NT2/D1 (cell line): ENCODE data around the gene CARD8.

Experiments used
- DNase-seq: peaks from one replicate; pipeline ENCODE4 v3.0.0-alpha.2; 2011; ENCODE audit warnings: low read depth, low spot score
- H3K27me3 ChIP-seq: 2 replicates; pipeline ENCODE4 v1.6.0; 2011; ENCODE audit warnings: mild to moderate bottlenecking; ENCODE audit not compliant: insufficient read length, insufficient read depth
- H3K36me3 ChIP-seq: 2 replicates; pipeline ENCODE4 v1.6.1; 2011; ENCODE audit warnings: mild to moderate bottlenecking, low read length, mixed read lengths; ENCODE audit not compliant: insufficient read depth, insufficient read length
- H3K4me1 ChIP-seq: 2 replicates; pipeline ENCODE4 v1.5.1; 2011; ENCODE audit not compliant: insufficient read depth, insufficient read length
- H3K4me3 ChIP-seq: 2 replicates; pipeline ENCODE4 v1.5.1; 2011; ENCODE audit warnings: low read depth; ENCODE audit not compliant: insufficient read length
- H3K9ac ChIP-seq: 2 replicates; pipeline ENCODE4 v1.6.0; 2011; ENCODE audit warnings: low read depth; ENCODE audit not compliant: insufficient read length
- H3K9me3 ChIP-seq: 2 replicates; pipeline ENCODE4 v1.5.1; 2011; ENCODE audit warnings: mild to moderate bottlenecking, low read length; ENCODE audit not compliant: insufficient read depth
- SUZ12 ChIP-seq: IDR thresholded peaks from 2 replicates; pipeline ENCODE4 v1.6.1; 2011; ENCODE audit not compliant: insufficient read length, insufficient read depth; ENCODE audit errors: extremely low read depth
- YY1 ChIP-seq: IDR thresholded peaks from 2 replicates; pipeline ENCODE4 v1.6.1; 2011; ENCODE audit not compliant: insufficient read length, insufficient read depth
- ZNF274 ChIP-seq: IDR thresholded peaks from 2 replicates; pipeline ENCODE4 v1.6.1; 2011; ENCODE audit warnings: mild to moderate bottlenecking, low read depth, low read length

Gene CARD8

GRCh38 chr19:48169578-48169938, 86.2 kb downstream of the CARD8 start:
- H3K4me1 ChIP-seq, result peaks cover 3% of the 10 kb centered on the region
- H3K4me3 ChIP-seq, result peak overlapping the region; percentile 85
- DNase-seq, result peak; percentile 32
- peaks cover 24% of the 10 kb centered on the region for H3K36me3 ChIP-seq
- no peak overlapping the region for H3K9ac ChIP-seq
- TF ChIP-seq SUZ12 (no peak), YY1 (no peak), ZNF274 (no peak)
- no peaks in the 10 kb centered on the region for H3K27me3 ChIP-seq
- H3K9me3 ChIP-seq, result no peaks in the 10 kb centered on the region

GRCh38 chr19:48168689-48169088, 87.0 kb downstream of the CARD8 start:
- Histone ChIP-seq H3K4me3 (no peak overlapping the region), H3K36me3 (peaks cover 22% of the 10 kb centered on the region), H3K9me3 (no peaks in the 10 kb centered on the region), H3K9ac (no peak overlapping the region), H3K4me1 (peaks cover 3% of the 10 kb centered on the region), H3K27me3 (no peaks in the 10 kb centered on the region)
- no peak for TF ChIP-seq YY1
- no peak for TF ChIP-seq SUZ12
- no peak for TF ChIP-seq ZNF274
- DNase-seq, result no peak

- no peak for TF ChIP-seq SUZ12
- Histone ChIP-seq H3K4me1 (no peaks in the 10 kb centered on the region), H3K9me3 (no peaks in the 10 kb centered on the region), H3K9ac (no peak overlapping the region), H3K36me3 (peaks cover 57% of the 10 kb centered on the region), H3K27me3 (no peaks in the 10 kb centered on the region), H3K4me3 (no peak overlapping the region)
- no peak for DNase-seq
These were observed 97.4 kb downstream of the CARD8 start for GRCh38 chr19:48158210-48158790.
